Ishikawa (cell line): ENCODE data around the gene CD46.

Experiments used
- CEBPB ChIP-seq: IDR thresholded peaks from 2 replicates; pipeline ENCODE4 v1.6.1; 2012
- CREB1 ChIP-seq: IDR thresholded peaks from 2 replicates; pipeline ENCODE4 v1.6.1; 2012; ENCODE audit warnings: low read depth
- EGR1 ChIP-seq: IDR thresholded peaks from 2 replicates; pipeline ENCODE4 v1.6.1; 2012
- EP300 ChIP-seq: IDR thresholded peaks from 2 replicates; pipeline ENCODE4 v1.6.1; 2012; ENCODE audit warnings: borderline replicate concordance
- TAF1 ChIP-seq: IDR thresholded peaks from 2 replicates; pipeline ENCODE4 v1.6.1; 2012; ENCODE audit warnings: low read depth, mild to moderate bottlenecking
- TCF12 ChIP-seq: IDR thresholded peaks from 2 replicates; pipeline ENCODE4 v1.6.1; 2012; ENCODE audit warnings: low read depth
- TEAD4 ChIP-seq: IDR thresholded peaks from 2 replicates; pipeline ENCODE4 v1.6.1; 2012
- YY1 ChIP-seq: IDR thresholded peaks from 2 replicates; pipeline ENCODE4 v1.6.1; 2012; ENCODE audit warnings: low read depth
- ZBTB7A ChIP-seq: IDR thresholded peaks from 2 replicates; pipeline ENCODE4 v1.6.1; 2012; ENCODE audit warnings: low read depth
- TF ChIP-seq, protein P1 (sequence below): IDR thresholded peaks from 2 replicates; pipeline ENCODE4 v1.6.1; 2012
- TF ChIP-seq, protein P2 (sequence below): IDR thresholded peaks from 2 replicates; pipeline ENCODE4 v1.6.1; 2012; ENCODE audit warnings: low read depth, mild to moderate bottlenecking
- TF ChIP-seq, protein P3 (sequence below): IDR thresholded peaks from 2 replicates; pipeline ENCODE4 v1.6.1; 2012

DNA sequence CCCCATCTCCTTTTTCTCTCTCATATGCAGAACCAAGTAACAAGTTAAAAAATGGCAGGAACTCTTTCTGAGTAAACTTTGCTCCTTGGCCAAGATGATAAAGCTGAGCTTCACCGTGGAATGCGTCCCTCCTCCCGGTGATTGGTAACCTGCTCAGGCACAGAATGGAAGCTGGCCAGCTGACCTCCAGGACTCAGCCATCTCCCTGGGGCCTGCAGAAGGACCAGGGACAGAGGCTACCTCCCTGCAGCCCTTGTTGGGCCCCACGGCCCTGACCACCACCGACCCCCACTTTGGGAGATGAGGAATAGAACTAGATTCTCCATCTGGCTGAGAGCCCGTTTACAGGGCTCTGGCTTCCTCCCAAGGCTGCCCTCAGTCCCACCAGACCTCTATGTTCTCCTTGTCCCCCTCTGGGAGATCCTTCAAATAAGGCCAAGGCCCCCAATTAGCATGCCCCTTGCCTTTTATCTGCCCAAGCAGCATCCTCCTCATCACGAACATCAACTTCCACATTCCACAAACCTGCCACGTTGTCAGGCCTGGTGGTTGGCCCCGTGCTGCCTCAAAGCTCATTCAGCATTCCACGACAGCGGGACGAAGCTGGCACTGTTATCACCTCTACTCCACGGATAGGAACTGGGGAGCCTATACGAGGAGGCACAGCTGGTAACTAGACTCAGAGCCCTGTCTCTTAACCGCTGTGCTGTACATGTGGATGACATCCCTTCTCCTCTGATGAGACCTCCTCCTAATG lies 84.9 kb downstream of the CD46 start:
- TF ChIP-seq EP300 (no peak), EGR1 (no peak), YY1 (no peak), TAF1 (no peak), TEAD4 (no peak), CREB1 (no peak), TCF12 (no peak), ZBTB7A (no peak), CEBPB (no peak)
- TF ChIP-seq, protein P1, sequence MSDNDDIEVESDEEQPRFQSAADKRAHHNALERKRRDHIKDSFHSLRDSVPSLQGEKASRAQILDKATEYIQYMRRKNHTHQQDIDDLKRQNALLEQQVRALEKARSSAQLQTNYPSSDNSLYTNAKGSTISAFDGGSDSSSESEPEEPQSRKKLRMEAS: no peak
- TF ChIP-seq, protein P2, sequence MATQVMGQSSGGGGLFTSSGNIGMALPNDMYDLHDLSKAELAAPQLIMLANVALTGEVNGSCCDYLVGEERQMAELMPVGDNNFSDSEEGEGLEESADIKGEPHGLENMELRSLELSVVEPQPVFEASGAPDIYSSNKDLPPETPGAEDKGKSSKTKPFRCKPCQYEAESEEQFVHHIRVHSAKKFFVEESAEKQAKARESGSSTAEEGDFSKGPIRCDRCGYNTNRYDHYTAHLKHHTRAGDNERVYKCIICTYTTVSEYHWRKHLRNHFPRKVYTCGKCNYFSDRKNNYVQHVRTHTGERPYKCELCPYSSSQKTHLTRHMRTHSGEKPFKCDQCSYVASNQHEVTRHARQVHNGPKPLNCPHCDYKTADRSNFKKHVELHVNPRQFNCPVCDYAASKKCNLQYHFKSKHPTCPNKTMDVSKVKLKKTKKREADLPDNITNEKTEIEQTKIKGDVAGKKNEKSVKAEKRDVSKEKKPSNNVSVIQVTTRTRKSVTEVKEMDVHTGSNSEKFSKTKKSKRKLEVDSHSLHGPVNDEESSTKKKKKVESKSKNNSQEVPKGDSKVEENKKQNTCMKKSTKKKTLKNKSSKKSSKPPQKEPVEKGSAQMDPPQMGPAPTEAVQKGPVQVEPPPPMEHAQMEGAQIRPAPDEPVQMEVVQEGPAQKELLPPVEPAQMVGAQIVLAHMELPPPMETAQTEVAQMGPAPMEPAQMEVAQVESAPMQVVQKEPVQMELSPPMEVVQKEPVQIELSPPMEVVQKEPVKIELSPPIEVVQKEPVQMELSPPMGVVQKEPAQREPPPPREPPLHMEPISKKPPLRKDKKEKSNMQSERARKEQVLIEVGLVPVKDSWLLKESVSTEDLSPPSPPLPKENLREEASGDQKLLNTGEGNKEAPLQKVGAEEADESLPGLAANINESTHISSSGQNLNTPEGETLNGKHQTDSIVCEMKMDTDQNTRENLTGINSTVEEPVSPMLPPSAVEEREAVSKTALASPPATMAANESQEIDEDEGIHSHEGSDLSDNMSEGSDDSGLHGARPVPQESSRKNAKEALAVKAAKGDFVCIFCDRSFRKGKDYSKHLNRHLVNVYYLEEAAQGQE: no peak
- TF ChIP-seq, protein P3, sequence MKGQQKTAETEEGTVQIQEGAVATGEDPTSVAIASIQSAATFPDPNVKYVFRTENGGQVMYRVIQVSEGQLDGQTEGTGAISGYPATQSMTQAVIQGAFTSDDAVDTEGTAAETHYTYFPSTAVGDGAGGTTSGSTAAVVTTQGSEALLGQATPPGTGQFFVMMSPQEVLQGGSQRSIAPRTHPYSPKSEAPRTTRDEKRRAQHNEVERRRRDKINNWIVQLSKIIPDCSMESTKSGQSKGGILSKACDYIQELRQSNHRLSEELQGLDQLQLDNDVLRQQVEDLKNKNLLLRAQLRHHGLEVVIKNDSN: no peak
